ENCODE measurements around the gene INO80C.

The INO80C gene

GRCh38 chr18:35468711-35469110 is 29.0 kb downstream of the INO80C start:
- DNase-seq (ENCODE audit: low read depth): no peak
- no peak overlapping the region for H3K4me3 ChIP-seq (ENCODE audit: low read depth, low read length)
- TF ChIP-seq CTCF (conservative IDR thresholded peaks at IDR 0.05; ENCODE audit: low read depth, low read length): no peak

- TF ChIP-seq CTCF (conservative IDR thresholded peaks at IDR 0.05; ENCODE audit: low read depth, low read length): no peak
- DNase-seq (ENCODE audit: low read depth): no peak
- no peak overlapping the region for H3K4me3 ChIP-seq (ENCODE audit: low read depth, low read length)
Observed at GRCh38 chr18:35467624-35468016, 30.1 kb downstream of the INO80C start.

- no peak for TF ChIP-seq CTCF (conservative IDR thresholded peaks at IDR 0.05; ENCODE audit: low read depth, low read length)
- no peak for DNase-seq (ENCODE audit: low read depth)
Observed at GRCh38 chr18:35466815-35467623, 30.7 kb downstream of the INO80C start.

GRCh38 chr18:35466334-35466733 is 31.4 kb downstream of the INO80C start:
- no peak overlapping the region for H3K4me3 ChIP-seq (ENCODE audit: low read depth, low read length)
- DNase-seq (ENCODE audit: low read depth): no peak
- no peak for TF ChIP-seq CTCF (conservative IDR thresholded peaks at IDR 0.05; ENCODE audit: low read depth, low read length)

More at GRCh38 chr18:35466815-35467623, 30.7 kb downstream of the INO80C start:
- no peak overlapping the region for H3K4me3 ChIP-seq (ENCODE audit: low read depth, low read length)

- no peak overlapping the region for H3K4me3 ChIP-seq (ENCODE audit: low read depth, low read length)
- DNase-seq (ENCODE audit: low read depth): no peak
- TF ChIP-seq CTCF (conservative IDR thresholded peaks at IDR 0.05; ENCODE audit: low read depth, low read length): no peak
Observed at GRCh38 chr18:35465329-35465728, 32.4 kb downstream of the INO80C start.

- TF ChIP-seq CTCF (conservative IDR thresholded peaks at IDR 0.05; ENCODE audit: low read depth, low read length): no peak
- peak; percentile 38 for DNase-seq (ENCODE audit: low read depth)
- no peak overlapping the region for H3K4me3 ChIP-seq (ENCODE audit: low read depth, low read length)
Observed at GRCh38 chr18:35464831-35465279, 32.9 kb downstream of the INO80C start.

- H3K4me3 ChIP-seq (ENCODE audit: low read depth, low read length): no peak overlapping the region
- TF ChIP-seq CTCF (conservative IDR thresholded peaks at IDR 0.05; ENCODE audit: low read depth, low read length): no peak
- DNase-seq (ENCODE audit: low read depth): no peak
Observed at GRCh38 chr18:35463827-35464226, 33.9 kb downstream of the INO80C start.

Data from choroid plexus epithelial cell (primary cell).